Naive B cell (primary cell): ENCODE measurements around the gene WDR41. TPM values are rescaled to one million over a fixed set of nuclear protein-coding genes. Genes with fewer than 3 reads are reported as not detected.

Experiments used
- ATAC-seq, 2 donors: fragments of 150-1000 bp; cut with Tn5 transposase; 2 replicates each; pipeline ENCODE4 v1.10.0; 2021; ENCODE audit warnings: low read depth in 2 of 2, mild to moderate bottlenecking in 2 of 2, moderate library complexity in 2 of 2
- DNase-seq: peaks from one replicate; pipeline ENCODE4 v3.0.0; 2022
- H3K27ac Mint-ChIP-seq, 6 donors: one replicate each; pipeline ENCODE4 v1.8.0; 2020 to 2022; ENCODE audit warnings: mild to moderate bottlenecking in 6 of 6, mixed read lengths in 6 of 6, moderate library complexity in 5 of 6, inconsistent platforms in 2 of 6
- H3K27me3 Mint-ChIP-seq, 3 donors: one replicate each; pipeline ENCODE4 v1.8.0; 2021 to 2022; ENCODE audit warnings: mixed read lengths in 3 of 3, mild to moderate bottlenecking in 1 of 3
- H3K36me3 Mint-ChIP-seq, 2 donors: one replicate each; pipeline ENCODE4 v1.8.0; 2020 to 2022; ENCODE audit warnings: mixed read lengths in 2 of 2, inconsistent platforms in 1 of 2, mild to moderate bottlenecking in 1 of 2
- H3K4me1 Mint-ChIP-seq, 3 donors: one replicate each; pipeline ENCODE4 v1.8.0; 2020 to 2022; ENCODE audit warnings: mixed read lengths in 3 of 3, inconsistent platforms in 1 of 3, mild to moderate bottlenecking in 1 of 3, moderate library complexity in 1 of 3
- H3K4me3 Mint-ChIP-seq, 8 donors: one replicate each; pipeline ENCODE4 v1.8.0; 2020 to 2022; ENCODE audit warnings: mild to moderate bottlenecking in 8 of 8, mixed read lengths in 8 of 8, moderate library complexity in 8 of 8, inconsistent platforms in 2 of 8
- H3K9me3 Mint-ChIP-seq, 7 donors: one replicate each; pipeline ENCODE4 v1.8.0; 2020 to 2022; ENCODE audit warnings: mixed read lengths in 7 of 7, mild to moderate bottlenecking in 5 of 7, inconsistent platforms in 2 of 7, moderate library complexity in 1 of 7
- polyA plus RNA-seq, 6 donors: library from polyadenylated mRNA; unstranded; fragments of 300-500 nt; fragmentation: Illumina TruSeq; gene quantifications; one replicate each; pipeline ENCODE4 v1.2.3, GENCODE V29; 2021; ENCODE audit warnings: low read depth in 6 of 6

The WDR41 gene
- polyA plus RNA-seq, 6 donors from 2014 or later = 24.0 to 31.2 (median 29.0) TPM

GRCh38 chr5:77418601-77419581 is 73.2 kb downstream of the WDR41 start:
- no peaks in the 10 kb centered on the region for H3K36me3 Mint-ChIP-seq
- H3K9me3 Mint-ChIP-seq = peaks cover 0 to 8% (median 0%) of the 10 kb centered on the region in 7 donors
- no peak for DNase-seq
- no peaks in the 10 kb centered on the region for H3K4me1 Mint-ChIP-seq
- H3K4me3 Mint-ChIP-seq = no peak overlapping the region
- peaks cover 7 to 17% (median 9%) of the 10 kb centered on the region in 3 donors for H3K27me3 Mint-ChIP-seq
- peak overlapping the region in 1 of 6 donors; percentile 33 for H3K27ac Mint-ChIP-seq
- no peak for ATAC-seq

- Mint-ChIP-seq H3K36me3 (no peaks in the 10 kb centered on the region), H3K4me1 (no peaks in the 10 kb centered on the region), H3K9me3 (peaks cover 0 to 7% (median 0%) of the 10 kb centered on the region in 7 donors), H3K27ac (peak overlapping the region in 1 of 6 donors; percentile 33), H3K27me3 (peaks cover 7 to 17% (median 9%) of the 10 kb centered on the region in 3 donors), H3K4me3 (no peak overlapping the region)
- ATAC-seq (no peak), DNase-seq (no peak)
Observed at GRCh38 chr5:77418162-77418561, 74.0 kb downstream of the WDR41 start.

DNA sequence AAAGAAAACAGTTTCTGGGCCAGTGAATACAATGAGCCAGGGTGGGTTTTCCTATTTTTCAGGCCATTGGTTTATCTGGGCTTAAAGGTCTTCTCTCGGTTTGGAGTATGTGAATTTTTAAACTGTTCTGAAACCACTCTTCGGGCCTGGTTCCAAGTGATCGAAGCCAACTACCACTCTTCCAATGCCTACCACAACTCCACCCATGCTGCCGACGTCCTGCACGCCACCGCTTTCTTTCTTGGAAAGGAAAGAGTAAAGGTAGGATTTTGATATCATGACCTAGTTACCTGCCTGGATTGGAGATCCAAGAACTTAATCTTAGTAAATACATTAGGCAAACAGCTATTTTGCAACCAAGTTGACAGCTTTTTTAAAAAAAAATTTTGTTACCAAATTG is 79.1 kb downstream of the WDR41 start:
- Mint-ChIP-seq H3K4me1 (no peaks in the 10 kb centered on the region), H3K36me3 (no peaks in the 10 kb centered on the region), H3K27me3 (peaks cover 7 to 23% (median 9%) of the 10 kb centered on the region in 3 donors), H3K9me3 (no peaks in the 10 kb centered on the region), H3K27ac (no peak overlapping the region), H3K4me3 (no peak overlapping the region)
- no peak for ATAC-seq
- DNase-seq = no peak

- Mint-ChIP-seq H3K36me3 (no peaks in the 10 kb centered on the region), H3K27me3 (peaks cover 0 to 22% (median 5%) of the 10 kb centered on the region in 3 donors), H3K9me3 (no peaks in the 10 kb centered on the region), H3K4me3 (no peak overlapping the region), H3K27ac (no peak overlapping the region), H3K4me1 (no peaks in the 10 kb centered on the region)
- ATAC-seq = no peak
- no peak for DNase-seq
Observed at GRCh38 chr5:77409870-77410621, 82.1 kb downstream of the WDR41 start.

DNA sequence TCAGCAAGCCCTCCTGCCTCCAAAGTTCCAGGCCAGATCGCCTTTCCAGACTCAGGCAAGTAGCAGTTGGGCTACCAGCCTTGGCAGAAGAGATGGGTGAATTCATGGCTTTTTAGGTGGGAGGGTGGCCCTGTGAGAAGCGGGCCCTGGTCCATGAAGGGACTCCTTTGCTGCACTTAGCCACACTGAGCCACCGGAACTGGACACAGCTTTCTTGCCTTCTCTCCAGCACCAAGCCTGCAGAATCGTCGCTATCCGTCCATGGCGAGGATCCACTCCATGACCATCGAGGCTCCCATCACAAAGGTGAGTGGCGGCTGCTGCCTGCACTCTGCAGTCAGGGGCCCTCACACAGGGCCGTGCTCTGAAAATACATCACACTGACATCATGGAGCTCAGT is 85.0 kb downstream of the WDR41 start:
- DNase-seq = no peak
- Mint-ChIP-seq H3K4me3 (no peak overlapping the region), H3K27ac (no peak overlapping the region), H3K27me3 (peaks cover 0 to 24% (median 5%) of the 10 kb centered on the region in 3 donors), H3K4me1 (no peaks in the 10 kb centered on the region), H3K36me3 (no peaks in the 10 kb centered on the region), H3K9me3 (no peaks in the 10 kb centered on the region)
- ATAC-seq = no peak

DNA sequence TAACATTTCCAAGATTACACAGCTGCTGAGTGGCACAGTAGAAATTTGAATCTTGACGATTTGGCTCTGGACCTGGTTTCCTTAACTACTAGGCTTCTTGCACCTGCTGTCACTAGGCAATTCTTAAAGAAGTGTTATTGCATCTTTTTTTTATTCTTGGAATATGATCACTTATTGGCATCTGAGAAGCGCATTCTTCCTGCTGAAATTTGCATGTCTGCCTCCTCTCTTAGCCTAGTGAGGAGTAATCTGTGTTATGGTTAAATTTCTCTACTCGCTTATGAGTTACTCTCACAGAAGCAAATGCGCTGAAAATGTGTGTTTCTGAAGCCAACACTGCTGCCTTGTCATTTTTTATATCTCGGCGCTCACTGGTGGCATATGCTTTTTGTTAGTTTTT is 89.3 kb downstream of the WDR41 start:
- Mint-ChIP-seq H3K4me3 (no peak overlapping the region), H3K4me1 (no peaks in the 10 kb centered on the region), H3K36me3 (no peaks in the 10 kb centered on the region), H3K9me3 (no peaks in the 10 kb centered on the region), H3K27me3 (peaks cover 0 to 15% (median 5%) of the 10 kb centered on the region in 3 donors), H3K27ac (no peak overlapping the region)
- DNase-seq (no peak), ATAC-seq (no peak)

GRCh38 chr5:77400645-77401044 is 91.5 kb downstream of the WDR41 start:
- DNase-seq = no peak
- Mint-ChIP-seq H3K27ac (no peak overlapping the region), H3K9me3 (no peaks in the 10 kb centered on the region), H3K4me1 (no peaks in the 10 kb centered on the region), H3K36me3 (no peaks in the 10 kb centered on the region), H3K4me3 (no peak overlapping the region), H3K27me3 (peaks cover 0 to 8% (median 4%) of the 10 kb centered on the region in 3 donors)
- no peak for ATAC-seq

GRCh38 chr5:77398896-77399295 is 93.2 kb downstream of the WDR41 start:
- Mint-ChIP-seq H3K9me3 (no peaks in the 10 kb centered on the region), H3K27me3 (no peaks in the 10 kb centered on the region)

GRCh38 chr5:77398458-77398857 is 93.7 kb downstream of the WDR41 start:
- no peak overlapping the region for H3K4me3 Mint-ChIP-seq
- ATAC-seq (no peak), DNase-seq (no peak)
- H3K9me3 Mint-ChIP-seq = no peaks in the 10 kb centered on the region
- peak overlapping the region in 2 of 6 donors; percentile 9 to 42 for H3K27ac Mint-ChIP-seq
- no peaks in the 10 kb centered on the region for H3K4me1 Mint-ChIP-seq
- no peaks in the 10 kb centered on the region for H3K36me3 Mint-ChIP-seq
- H3K27me3 Mint-ChIP-seq = no peaks in the 10 kb centered on the region

More at GRCh38 chr5:77398896-77399295, 93.2 kb downstream of the WDR41 start:
- no peak overlapping the region for H3K4me3 Mint-ChIP-seq
- ATAC-seq = no peak
- no peak overlapping the region for H3K27ac Mint-ChIP-seq
- DNase-seq = no peak
- H3K36me3 Mint-ChIP-seq = no peaks in the 10 kb centered on the region
- H3K4me1 Mint-ChIP-seq = no peaks in the 10 kb centered on the region

GRCh38 chr5:77397686-77398292 is 94.3 kb downstream of the WDR41 start:
- no peaks in the 10 kb centered on the region for H3K4me1 Mint-ChIP-seq
- H3K36me3 Mint-ChIP-seq = no peaks in the 10 kb centered on the region
- no peak overlapping the region for H3K27ac Mint-ChIP-seq
- DNase-seq (no peak), ATAC-seq (no peak)
- no peaks in the 10 kb centered on the region for H3K9me3 Mint-ChIP-seq
- no peak overlapping the region for H3K4me3 Mint-ChIP-seq
- no peaks in the 10 kb centered on the region for H3K27me3 Mint-ChIP-seq

- Mint-ChIP-seq H3K36me3 (no peaks in the 10 kb centered on the region), H3K9me3 (no peaks in the 10 kb centered on the region), H3K27me3 (no peaks in the 10 kb centered on the region), H3K4me3 (no peak overlapping the region), H3K4me1 (no peaks in the 10 kb centered on the region), H3K27ac (no peak overlapping the region)
- ATAC-seq = no peak
- no peak for DNase-seq
Observed at GRCh38 chr5:77396017-77396416, 96.1 kb downstream of the WDR41 start.

- H3K27me3 Mint-ChIP-seq = no peaks in the 10 kb centered on the region
- no peak for DNase-seq
- H3K36me3 Mint-ChIP-seq = no peaks in the 10 kb centered on the region
- H3K4me3 Mint-ChIP-seq = no peak overlapping the region
- H3K27ac Mint-ChIP-seq = no peak overlapping the region
- ATAC-seq = no peak
- H3K9me3 Mint-ChIP-seq = no peaks in the 10 kb centered on the region
- H3K4me1 Mint-ChIP-seq = no peaks in the 10 kb centered on the region
Observed at GRCh38 chr5:77394064-77394715, 97.9 kb downstream of the WDR41 start.

- ATAC-seq (no peak), DNase-seq (no peak)
- Mint-ChIP-seq H3K4me3 (no peak overlapping the region), H3K36me3 (no peaks in the 10 kb centered on the region), H3K9me3 (no peaks in the 10 kb centered on the region), H3K27ac (no peak overlapping the region), H3K4me1 (no peaks in the 10 kb centered on the region), H3K27me3 (no peaks in the 10 kb centered on the region)
Observed at GRCh38 chr5:77391240-77391765, 100.8 kb downstream of the WDR41 start.
